A673 (cell line): Measurements from ENCODE around the gene ZNF681. TPM values are rescaled to one million over a fixed set of nuclear protein-coding genes. Genes with fewer than 3 reads are reported as not detected.

Experiments
- BruUV-seq: library from RNA; stranded (reverse); fragments of 400-500 nt; replicated peaks from 2 replicates; lab custom pipeline; 2021; lab: Mats Ljungman, UMichigan
- CTCF ChIA-PET: fragments of 300-600 bp; sonication (Branson Sonifier 250); formaldehyde crosslinking; loops from one replicate; lab custom pipeline; 2022; ENCODE audit warnings: antibody characterized with exemption; lab: Charles Lee
- POLR2A ChIA-PET: fragments of 300-600 bp; sonication (Branson Sonifier 250); formaldehyde crosslinking; loops from one replicate; lab custom pipeline; 2022; ENCODE audit warnings: antibody characterized with exemption; ENCODE audit not compliant: low non-redundant PET; lab: Charles Lee
- DNase-seq: peaks from one replicate; pipeline ENCODE4 v3.0.0-alpha.2; 2015; ENCODE audit warnings: low spot score
- H3K27ac ChIP-seq: fragments of 200-600 bp; sonication (generic); 2 replicates; pipeline ENCODE4 v1.5.1; 2016; ENCODE audit warnings: mixed run types, low read depth, mild to moderate bottlenecking, mixed read lengths, antibody characterized with exemption, low read length; ENCODE audit not compliant: poor library complexity, severe bottlenecking
- H3K27me3 ChIP-seq: fragments of 200-600 bp; sonication (generic); replicated peaks from 2 replicates; pipeline ENCODE4 v1.6.1; 2017; ENCODE audit warnings: mixed run types, low read depth, mild to moderate bottlenecking, mixed read lengths, antibody characterized with exemption, low read length; ENCODE audit not compliant: insufficient read depth, poor library complexity
- H3K36me3 ChIP-seq: fragments of 200-600 bp; sonication (generic); 2 replicates; pipeline ENCODE4 v1.6.1; 2016; ENCODE audit warnings: mixed run types, mild to moderate bottlenecking, mixed read lengths, antibody characterized with exemption, low read length; ENCODE audit not compliant: insufficient read depth, poor library complexity, severe bottlenecking
- H3K4me1 ChIP-seq: fragments of 200-600 bp; sonication (generic); 2 replicates; pipeline ENCODE4 v1.6.1; 2017; ENCODE audit warnings: mixed run types, mild to moderate bottlenecking, mixed read lengths, antibody characterized with exemption, low read length; ENCODE audit not compliant: insufficient read depth, poor library complexity, severe bottlenecking
- H3K4me3 ChIP-seq: fragments of 200-600 bp; sonication (generic); 2 replicates; pipeline ENCODE4 v1.5.1; 2016; ENCODE audit warnings: low read depth, mixed run types, mild to moderate bottlenecking, mixed read lengths, low read length; ENCODE audit not compliant: poor library complexity, severe bottlenecking
- H3K9me3 ChIP-seq: fragments of 200-600 bp; sonication (generic); 2 replicates; pipeline ENCODE4 v1.6.1; 2016; ENCODE audit warnings: mixed run types, low read depth, mild to moderate bottlenecking, mixed read lengths, antibody characterized with exemption, low read length; ENCODE audit not compliant: poor library complexity, severe bottlenecking
- CTCF ChIP-seq: fragments of 300-800, 200-600 bp; sonication (generic); conservative IDR thresholded peaks from 2 replicates; pipeline ENCODE4 v1.5.1; 2017; ENCODE audit warnings: low read depth, mild to moderate bottlenecking, antibody characterized with exemption, low read length, moderate library complexity, mixed read lengths
- EZH2 ChIP-seq: fragments of 200-600 bp; sonication (generic); IDR thresholded peaks from 2 replicates; pipeline ENCODE4 v1.6.1; 2017; ENCODE audit warnings: borderline replicate concordance, low read depth, mild to moderate bottlenecking, mixed read lengths, antibody characterized with exemption, low read length; ENCODE audit not compliant: poor library complexity, severe bottlenecking
- intact Hi-C: fragments of 100-400 bp; cut with micrococcal nuclease; formaldehyde crosslinking; loops from one replicate; pipeline ENCODE4 v1.10.0; 2022; ENCODE audit not compliant: unreplicated experiment
- total RNA-seq: library from RNA; stranded (reverse); gene quantifications from 2 replicates; pipeline ENCODE4 v1.2.3, GENCODE V29; 2021

ZNF681 gene
- total RNA-seq, 1 experiment from 2014 or later = 0.15 TPM

- ChIA-PET POLR2A (no interaction called here), CTCF (no interaction called here)
- Histone ChIP-seq H3K27me3 (no peaks in the 10 kb centered on the region), H3K9me3 (peaks cover 21% of the 10 kb centered on the region), H3K36me3 (no peaks in the 10 kb centered on the region), H3K4me3 (no peak overlapping the region), H3K27ac (no peak overlapping the region), H3K4me1 (no peaks in the 10 kb centered on the region)
- intact Hi-C loops = no loop called here
- BruUV-seq = no TSS peak
- DNase-seq = no peak
- TF ChIP-seq EZH2 (no peak), CTCF (no peak)
Observed at GRCh38 chr19:23801803-23802202, 43.1 kb upstream of the ZNF681 start.

DNA sequence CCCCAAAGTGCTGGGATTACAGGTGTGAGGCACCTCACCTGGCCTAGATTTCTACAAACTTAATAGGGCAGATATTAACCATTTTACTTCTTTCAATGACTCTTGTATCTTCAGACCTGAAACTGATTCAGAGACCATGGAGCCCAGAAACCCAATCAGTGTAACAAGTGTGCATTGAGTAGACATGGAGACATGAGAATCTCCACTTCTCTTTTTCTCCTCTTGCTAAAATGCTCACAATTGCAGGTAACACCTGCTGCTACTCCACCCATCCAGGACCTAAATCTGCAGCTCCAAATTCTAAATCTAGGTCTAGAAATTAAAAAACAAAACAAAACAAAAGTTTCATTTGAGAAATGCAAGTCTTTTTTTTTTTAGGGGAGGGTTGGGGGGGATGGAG, 42.2 kb upstream of the ZNF681 start:
- TF ChIP-seq CTCF (no peak), EZH2 (no peak)
- DNase-seq = no peak
- Histone ChIP-seq H3K9me3 (peaks cover 21% of the 10 kb centered on the region), H3K36me3 (no peaks in the 10 kb centered on the region), H3K27me3 (no peaks in the 10 kb centered on the region), H3K4me1 (no peaks in the 10 kb centered on the region), H3K27ac (no peak overlapping the region), H3K4me3 (no peak overlapping the region)
- POLR2A ChIA-PET = no interaction called here
- CTCF ChIA-PET = no interaction called here
- no TSS peak for BruUV-seq
- intact Hi-C loops = no loop called here

GRCh38 chr19:23800271-23800670, 41.6 kb upstream of the ZNF681 start:
- Histone ChIP-seq H3K9me3 (peaks cover 20% of the 10 kb centered on the region), H3K27me3 (no peaks in the 10 kb centered on the region), H3K4me3 (no peak overlapping the region), H3K36me3 (no peaks in the 10 kb centered on the region), H3K27ac (no peak overlapping the region), H3K4me1 (no peaks in the 10 kb centered on the region)
- no peak for DNase-seq
- TF ChIP-seq EZH2 (no peak), CTCF (no peak)
- POLR2A ChIA-PET = no interaction called here
- intact Hi-C loops = no loop called here
- no TSS peak for BruUV-seq
- CTCF ChIA-PET = no interaction called here
